KMS-11 (cell line): ENCODE results near the gene ZNF425.
A peak's percentile ranks its signal among the peaks of the same experiment; 100 is the strongest.

Experiments used
- H2AFZ ChIP-seq: fragments of 200-600 bp; sonication (generic); 2 replicates; pipeline ENCODE4 v1.6.1; 2016; ENCODE audit warnings: antibody characterized with exemption, mixed run types, low read depth
- H3K27ac ChIP-seq: fragments of 200-600 bp; sonication (generic); 2 replicates; pipeline ENCODE4 v1.6.1; 2016; ENCODE audit warnings: mild to moderate bottlenecking, mixed run types
- H3K27me3 ChIP-seq: fragments of 200-600 bp; sonication (generic); 2 replicates; pipeline ENCODE4 v1.6.1; 2017; ENCODE audit warnings: mild to moderate bottlenecking, low read depth, mixed run types, moderate library complexity; ENCODE audit not compliant: insufficient read depth
- H3K36me3 ChIP-seq: fragments of 200-600 bp; sonication (generic); 2 replicates; pipeline ENCODE4 v1.6.1; 2017; ENCODE audit warnings: mild to moderate bottlenecking, mixed run types; ENCODE audit not compliant: insufficient read depth
- H3K4me1 ChIP-seq: fragments of 200-600 bp; sonication (generic); 2 replicates; pipeline ENCODE4 v1.6.1; 2016; ENCODE audit warnings: mild to moderate bottlenecking, low read depth, mixed run types; ENCODE audit not compliant: poor library complexity, severe bottlenecking
- H3K4me2 ChIP-seq: fragments of 200-600 bp; sonication (generic); 2 replicates; pipeline ENCODE4 v1.7.0; 2016; ENCODE audit warnings: mild to moderate bottlenecking, mixed run types
- H3K4me3 ChIP-seq: fragments of 200-600 bp; sonication (generic); IDR thresholded peaks from 2 replicates; pipeline ENCODE4 v1.6.1; 2017; ENCODE audit warnings: low read depth, low read length, mixed read lengths; ENCODE audit not compliant: insufficient read depth
- H3K79me2 ChIP-seq: fragments of 200-600 bp; sonication (generic); 2 replicates; pipeline ENCODE4 v1.6.1; 2016; ENCODE audit warnings: low read depth, mixed run types; ENCODE audit not compliant: insufficient read depth
- H3K9ac ChIP-seq: fragments of 200-600 bp; sonication (generic); 2 replicates; pipeline ENCODE4 v1.6.1; 2016; ENCODE audit warnings: mild to moderate bottlenecking, mixed run types
- H4K20me1 ChIP-seq: fragments of 200-600 bp; sonication (generic); 2 replicates; pipeline ENCODE4 v1.6.1; 2016; ENCODE audit warnings: mild to moderate bottlenecking, mixed run types; ENCODE audit not compliant: insufficient read depth
- TF ChIP-seq, protein P1 (sequence below): fragments of 200-600 bp; sonication (generic); conservative IDR thresholded peaks from 2 replicates; pipeline ENCODE4 v1.6.1; 2017; ENCODE audit warnings: low read depth, mild to moderate bottlenecking, antibody characterized with exemption, low read length, moderate library complexity, mixed read lengths

The ZNF425 gene

DNA sequence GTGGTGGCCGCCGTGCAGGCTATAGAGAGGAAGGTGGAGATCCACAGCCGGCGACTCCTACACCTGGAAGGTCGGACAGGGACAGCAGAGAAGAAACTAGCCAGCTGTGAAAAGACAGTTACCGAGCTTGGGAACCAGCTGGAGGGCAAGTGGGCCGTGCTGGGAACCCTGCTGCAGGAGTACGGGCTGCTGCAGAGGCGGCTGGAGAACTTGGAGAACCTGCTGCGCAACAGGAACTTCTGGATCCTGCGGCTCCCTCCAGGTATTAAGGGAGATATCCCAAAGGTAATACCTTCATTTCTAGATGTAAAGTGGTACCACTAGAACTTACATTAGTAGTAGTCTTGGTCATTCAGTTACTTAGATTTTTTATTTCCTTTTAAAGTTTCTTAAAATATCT, 27.9 kb upstream of the ZNF425 start:
- Histone ChIP-seq H3K4me2 (no peak overlapping the region), H3K9ac (no peak overlapping the region), H3K4me3 (no peak overlapping the region), H2AFZ (no peak overlapping the region), H3K27ac (no peak overlapping the region), H4K20me1 (no peaks in the 10 kb centered on the region), H3K79me2 (peaks cover 32% of the 10 kb centered on the region), H3K36me3 (no peaks in the 10 kb centered on the region; the same call in 1 of the 2 replicates), H3K4me1 (no peaks in the 10 kb centered on the region), H3K27me3 (no peaks in the 10 kb centered on the region)
- TF ChIP-seq, protein P1, sequence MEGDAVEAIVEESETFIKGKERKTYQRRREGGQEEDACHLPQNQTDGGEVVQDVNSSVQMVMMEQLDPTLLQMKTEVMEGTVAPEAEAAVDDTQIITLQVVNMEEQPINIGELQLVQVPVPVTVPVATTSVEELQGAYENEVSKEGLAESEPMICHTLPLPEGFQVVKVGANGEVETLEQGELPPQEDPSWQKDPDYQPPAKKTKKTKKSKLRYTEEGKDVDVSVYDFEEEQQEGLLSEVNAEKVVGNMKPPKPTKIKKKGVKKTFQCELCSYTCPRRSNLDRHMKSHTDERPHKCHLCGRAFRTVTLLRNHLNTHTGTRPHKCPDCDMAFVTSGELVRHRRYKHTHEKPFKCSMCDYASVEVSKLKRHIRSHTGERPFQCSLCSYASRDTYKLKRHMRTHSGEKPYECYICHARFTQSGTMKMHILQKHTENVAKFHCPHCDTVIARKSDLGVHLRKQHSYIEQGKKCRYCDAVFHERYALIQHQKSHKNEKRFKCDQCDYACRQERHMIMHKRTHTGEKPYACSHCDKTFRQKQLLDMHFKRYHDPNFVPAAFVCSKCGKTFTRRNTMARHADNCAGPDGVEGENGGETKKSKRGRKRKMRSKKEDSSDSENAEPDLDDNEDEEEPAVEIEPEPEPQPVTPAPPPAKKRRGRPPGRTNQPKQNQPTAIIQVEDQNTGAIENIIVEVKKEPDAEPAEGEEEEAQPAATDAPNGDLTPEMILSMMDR, result no peak

- H4K20me1 ChIP-seq, result no peaks in the 10 kb centered on the region
Observed at GRCh38 chr7:149153346-149153745, 27.2 kb upstream of the ZNF425 start.

GRCh38 chr7:149150981-149151380, 24.9 kb upstream of the ZNF425 start:
- Histone ChIP-seq H3K4me2 (no peak overlapping the region), H4K20me1 (no peaks in the 10 kb centered on the region), H3K4me1 (peaks cover 8% of the 10 kb centered on the region), H3K9ac (no peak overlapping the region), H3K4me3 (no peak overlapping the region), H3K36me3 (no peaks in the 10 kb centered on the region; the same call in 1 of the 2 replicates), H2AFZ (no peak overlapping the region), H3K27ac (no peak overlapping the region), H3K27me3 (no peaks in the 10 kb centered on the region), H3K79me2 (peaks cover 44% of the 10 kb centered on the region)
- TF ChIP-seq, protein P1, result no peak

More at GRCh38 chr7:149153346-149153745, 27.2 kb upstream of the ZNF425 start:
- H3K4me3 ChIP-seq, result no peak overlapping the region
- peaks cover 38% of the 10 kb centered on the region for H3K79me2 ChIP-seq
- H3K27ac ChIP-seq, result no peak overlapping the region
- TF ChIP-seq, protein P1, result no peak
- no peak overlapping the region for H3K4me2 ChIP-seq
- H3K9ac ChIP-seq, result no peak overlapping the region
- H2AFZ ChIP-seq, result no peak overlapping the region
- no peaks in the 10 kb centered on the region; the same call in 1 of the 2 replicates for H3K36me3 ChIP-seq
- peaks cover 3% of the 10 kb centered on the region for H3K4me1 ChIP-seq
- no peaks in the 10 kb centered on the region for H3K27me3 ChIP-seq

- peaks cover 8% of the 10 kb centered on the region for H3K4me1 ChIP-seq
- H3K27ac ChIP-seq, result peak overlapping the region; percentile 64
- H3K4me2 ChIP-seq, result peak overlapping the region; percentile 99
- no peaks in the 10 kb centered on the region for H3K36me3 ChIP-seq
- H3K4me3 ChIP-seq, result no peak overlapping the region
- H4K20me1 ChIP-seq, result no peaks in the 10 kb centered on the region
- H2AFZ ChIP-seq, result peak overlapping the region; percentile 98
- H3K79me2 ChIP-seq, result peaks cover 44% of the 10 kb centered on the region
- H3K27me3 ChIP-seq, result no peaks in the 10 kb centered on the region
- H3K9ac ChIP-seq, result peak overlapping the region; percentile 72
- TF ChIP-seq, protein P1, result no peak
Observed at GRCh38 chr7:149147752-149148653, 21.9 kb upstream of the ZNF425 start.
